C4-2B (cell line): ENCODE data around the gene G6PD.
"Not testable (repeated sequence)": the region's sequence is repeated elsewhere in the genome, so short reads cannot be mapped to it uniquely, and the experiment has no call there.

Experiments used
- H3K27ac ChIP-seq: fragments of 450-650 bp; 2 replicates; pipeline ENCODE4 v1.5.1; 2017
- CTCF ChIP-seq: fragments of 450-650 bp; conservative IDR thresholded peaks from 2 replicates; pipeline ENCODE4 v1.5.1; 2017; ENCODE audit warnings: mild to moderate bottlenecking
- ZFX ChIP-seq: fragments of 450-650 bp; IDR thresholded peaks from 2 replicates; pipeline ENCODE4 v1.6.1; 2017

The G6PD gene

GRCh38 chrX:154546354-154547244, at the start of gene G6PD:
TSS of gene G6PD (minus strand) at chrX:154546846. CDS start at chrX:154546155, 691 bp downstream.
- H3K27ac ChIP-seq: peak within 1 kb of the TSS; percentile 79
- TF ChIP-seq ZFX: no peak
- TF ChIP-seq CTCF: no peak

GRCh38 chrX:154595559-154596249, 49.1 kb upstream of the G6PD start:
- H3K27ac ChIP-seq: no peak overlapping the region
- TF ChIP-seq CTCF (no peak), ZFX (no peak)

- H3K27ac ChIP-seq: no peak overlapping the region
- TF ChIP-seq CTCF (no peak), ZFX (no peak)
These were observed 47.8 kb upstream of the G6PD start for GRCh38 chrX:154594491-154594890.

- no peak overlapping the region for H3K27ac ChIP-seq
- TF ChIP-seq CTCF: no peak
- TF ChIP-seq ZFX: no peak
These were observed 46.6 kb upstream of the G6PD start for GRCh38 chrX:154593201-154593600.

- no peak for TF ChIP-seq ZFX
- no peak for TF ChIP-seq CTCF
- H3K27ac ChIP-seq: no peak overlapping the region
These were observed 45.9 kb upstream of the G6PD start for GRCh38 chrX:154592505-154592904.

- not testable (repeated sequence) for H3K27ac ChIP-seq
These were observed 43.8 kb upstream of the G6PD start for GRCh38 chrX:154590415-154590814.

GRCh38 chrX:154584585-154585183, 38.0 kb upstream of the G6PD start, which contains the start of gene CTAG1A:
TSS of gene CTAG1A (plus strand) at chrX:154585133. CDS start at chrX:154585207, 74 bp downstream.
- H3K27ac ChIP-seq: not testable (repeated sequence)

GRCh38 chrX:154582994-154583393, 36.3 kb upstream of the G6PD start:
- not testable (repeated sequence) for H3K27ac ChIP-seq

- not testable (repeated sequence) for H3K27ac ChIP-seq
These were observed 28.4 kb upstream of the G6PD start for GRCh38 chrX:154575076-154575475.

- H3K27ac ChIP-seq: not testable (repeated sequence)
These were observed 26.4 kb upstream of the G6PD start for GRCh38 chrX:154573061-154573460.

GRCh38 chrX:154570361-154570760, 23.7 kb upstream of the G6PD start:
- H3K27ac ChIP-seq: not testable (repeated sequence)

GRCh38 chrX:154562295-154562694, 15.6 kb upstream of the G6PD start:
- not testable (repeated sequence) for H3K27ac ChIP-seq

- not testable (repeated sequence) for H3K27ac ChIP-seq
These were observed 13.7 kb upstream of the G6PD start for GRCh38 chrX:154560326-154560725.

GRCh38 chrX:154558896-154559295, 12.2 kb upstream of the G6PD start:
- H3K27ac ChIP-seq: not testable (repeated sequence)
